Measurements from ENCODE around the gene CFAP69. TPM values are rescaled to one million over a fixed set of nuclear protein-coding genes. Genes with fewer than 3 reads are reported as not detected.

Gene CFAP69
- total RNA-seq, 1 experiment from 2014 or later, result 2.4 TPM

- Histone ChIP-seq H3K27ac (ENCODE audit: low read depth, low read length, poor library complexity, severe bottlenecking) (no peak overlapping the region), H3K27me3 (replicated peaks; ENCODE audit: insufficient read depth, low read depth, low read length, poor library complexity) (no peaks in the 10 kb centered on the region), H3K4me3 (ENCODE audit: low read depth, low read length, poor library complexity, severe bottlenecking) (no peak overlapping the region), H3K36me3 (ENCODE audit: insufficient read depth, low read length, poor library complexity, severe bottlenecking) (no peaks in the 10 kb centered on the region), H3K9me3 (ENCODE audit: low read depth, low read length, poor library complexity, severe bottlenecking) (no peaks in the 10 kb centered on the region), H3K4me1 (ENCODE audit: insufficient read depth, low read length, poor library complexity, severe bottlenecking) (no peaks in the 10 kb centered on the region)
- TF ChIP-seq, protein P1, sequence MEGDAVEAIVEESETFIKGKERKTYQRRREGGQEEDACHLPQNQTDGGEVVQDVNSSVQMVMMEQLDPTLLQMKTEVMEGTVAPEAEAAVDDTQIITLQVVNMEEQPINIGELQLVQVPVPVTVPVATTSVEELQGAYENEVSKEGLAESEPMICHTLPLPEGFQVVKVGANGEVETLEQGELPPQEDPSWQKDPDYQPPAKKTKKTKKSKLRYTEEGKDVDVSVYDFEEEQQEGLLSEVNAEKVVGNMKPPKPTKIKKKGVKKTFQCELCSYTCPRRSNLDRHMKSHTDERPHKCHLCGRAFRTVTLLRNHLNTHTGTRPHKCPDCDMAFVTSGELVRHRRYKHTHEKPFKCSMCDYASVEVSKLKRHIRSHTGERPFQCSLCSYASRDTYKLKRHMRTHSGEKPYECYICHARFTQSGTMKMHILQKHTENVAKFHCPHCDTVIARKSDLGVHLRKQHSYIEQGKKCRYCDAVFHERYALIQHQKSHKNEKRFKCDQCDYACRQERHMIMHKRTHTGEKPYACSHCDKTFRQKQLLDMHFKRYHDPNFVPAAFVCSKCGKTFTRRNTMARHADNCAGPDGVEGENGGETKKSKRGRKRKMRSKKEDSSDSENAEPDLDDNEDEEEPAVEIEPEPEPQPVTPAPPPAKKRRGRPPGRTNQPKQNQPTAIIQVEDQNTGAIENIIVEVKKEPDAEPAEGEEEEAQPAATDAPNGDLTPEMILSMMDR (conservative IDR thresholded peaks at IDR 0.05; ENCODE audit: low read depth, low read length), result no peak
- TF ChIP-seq EZH2 (IDR thresholded peaks at IDR 0.05; ENCODE audit: borderline replicate concordance, low read depth, low read length, poor library complexity, severe bottlenecking), result no peak
- ChIA-PET CTCF (no interaction called here), POLR2A (ENCODE audit: low non-redundant PET) (no interaction called here)
- intact Hi-C loops (cut with micrococcal nuclease; ENCODE audit: unreplicated experiment), result no loop called here
- no peak for DNase-seq (ENCODE audit: low spot score)
- BruUV-seq (replicated peaks), result no TSS peak
These were observed 43.2 kb downstream of the CFAP69 start for GRCh38 chr7:90288154-90288553.

DNA sequence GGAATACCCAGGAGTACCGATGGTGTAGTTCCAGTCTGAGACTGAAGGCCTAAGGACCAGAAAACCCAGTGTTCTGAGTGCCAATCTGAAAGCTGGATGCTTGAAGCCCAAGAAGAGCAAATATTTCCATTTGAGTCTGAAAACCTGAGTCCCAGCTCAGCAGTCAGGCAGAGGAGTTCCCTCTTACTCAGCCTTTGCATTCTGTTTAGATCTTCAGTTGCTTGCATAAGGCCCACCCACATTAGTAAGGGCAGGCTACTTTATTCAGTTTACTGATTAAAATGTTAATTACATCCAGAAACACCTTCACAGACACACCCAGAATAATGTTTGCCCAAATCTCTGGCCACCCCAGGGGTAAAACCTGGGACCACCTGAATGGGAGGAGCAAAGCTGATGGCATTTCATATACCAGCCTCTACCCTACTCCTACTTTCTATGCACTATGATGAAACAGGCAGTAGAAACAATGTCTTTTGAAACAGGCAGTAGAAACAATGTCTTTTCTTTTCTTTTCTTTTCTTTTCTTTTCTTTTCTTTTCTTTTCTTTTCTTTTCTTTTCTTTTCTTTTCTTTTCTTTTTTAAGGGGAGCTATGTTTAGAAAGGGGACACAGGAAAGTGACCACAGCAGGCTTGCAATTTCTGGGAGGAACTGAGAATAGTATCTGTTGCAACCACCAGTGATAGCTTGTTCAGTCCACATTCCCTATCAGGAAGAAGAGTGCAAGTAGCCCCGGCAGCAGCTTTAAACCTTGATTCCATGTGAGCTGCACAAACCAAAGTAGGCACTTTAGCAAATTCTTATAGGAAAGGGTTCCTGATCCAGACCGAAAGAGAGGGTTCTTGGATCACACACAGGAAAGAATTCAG lies 45.5 kb downstream of the CFAP69 start:
- H3K4me1 ChIP-seq (ENCODE audit: insufficient read depth, low read length, poor library complexity, severe bottlenecking), result no peaks in the 10 kb centered on the region
- TF ChIP-seq, protein P1 (conservative IDR thresholded peaks at IDR 0.05; ENCODE audit: low read depth, low read length), result no peak
- no peak for TF ChIP-seq EZH2 (IDR thresholded peaks at IDR 0.05; ENCODE audit: borderline replicate concordance, low read depth, low read length, poor library complexity, severe bottlenecking)
- H3K36me3 ChIP-seq (ENCODE audit: insufficient read depth, low read length, poor library complexity, severe bottlenecking), result no peaks in the 10 kb centered on the region
- intact Hi-C loops (cut with micrococcal nuclease; ENCODE audit: unreplicated experiment), result loop anchor here (10.0 kb wide), 1 partner anchor 136 kb away; the partner anchor contains the start of gene STEAP1
- H3K4me3 ChIP-seq (ENCODE audit: low read depth, low read length, poor library complexity, severe bottlenecking), result no peak overlapping the region
- no peaks in the 10 kb centered on the region for H3K27me3 ChIP-seq (replicated peaks; ENCODE audit: insufficient read depth, low read depth, low read length, poor library complexity)
- DNase-seq (ENCODE audit: low spot score), result no peak
- CTCF ChIA-PET, result no interaction called here
- H3K9me3 ChIP-seq (ENCODE audit: low read depth, low read length, poor library complexity, severe bottlenecking), result no peaks in the 10 kb centered on the region
- no peak overlapping the region for H3K27ac ChIP-seq (ENCODE audit: low read depth, low read length, poor library complexity, severe bottlenecking)
- BruUV-seq (replicated peaks), result no TSS peak
- POLR2A ChIA-PET (ENCODE audit: low non-redundant PET), result no interaction called here

DNA sequence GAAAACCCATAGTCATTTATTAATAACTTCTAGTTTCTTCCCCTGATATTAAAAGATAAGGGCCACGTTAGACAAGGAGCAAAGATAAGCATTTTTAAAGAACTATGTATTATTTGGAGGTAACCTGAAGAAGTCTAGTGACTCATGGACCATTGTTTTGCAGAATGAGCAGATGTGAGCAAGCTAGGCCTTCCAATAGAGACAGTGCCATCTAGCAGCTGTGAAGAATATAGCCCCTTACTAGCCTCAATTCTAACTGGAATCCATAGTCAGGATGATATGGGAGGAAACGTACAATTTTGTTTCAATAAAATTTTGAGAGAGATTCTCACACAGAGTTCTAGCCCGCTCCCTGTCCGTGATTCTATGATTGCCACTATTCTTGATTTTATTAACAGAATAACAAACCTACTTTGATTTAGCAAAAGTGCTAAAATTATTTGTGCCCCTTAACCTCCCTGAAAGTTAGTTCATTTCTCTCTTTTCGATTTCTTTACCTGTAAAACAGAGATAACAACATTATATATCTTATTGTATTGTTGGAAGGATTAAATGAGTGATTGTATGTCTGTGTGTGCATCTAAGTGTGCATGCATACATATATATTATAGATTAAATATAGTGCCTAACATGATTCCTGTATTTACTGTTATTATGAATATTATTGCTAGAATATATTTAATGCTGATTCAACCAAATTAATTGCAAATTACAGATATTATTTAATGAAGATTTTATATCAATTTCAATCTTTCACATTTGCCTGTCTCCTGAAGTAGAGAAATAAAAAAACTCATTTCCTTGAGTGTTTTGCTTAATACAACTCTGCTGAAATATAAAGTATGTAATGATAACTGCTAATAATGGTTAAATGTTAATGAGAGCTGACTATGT lies 53.4 kb downstream of the CFAP69 start:
- Histone ChIP-seq H3K4me3 (ENCODE audit: low read depth, low read length, poor library complexity, severe bottlenecking) (no peak overlapping the region), H3K4me1 (ENCODE audit: insufficient read depth, low read length, poor library complexity, severe bottlenecking) (no peaks in the 10 kb centered on the region), H3K27me3 (replicated peaks; ENCODE audit: insufficient read depth, low read depth, low read length, poor library complexity) (no peaks in the 10 kb centered on the region), H3K36me3 (ENCODE audit: insufficient read depth, low read length, poor library complexity, severe bottlenecking) (no peaks in the 10 kb centered on the region), H3K27ac (ENCODE audit: low read depth, low read length, poor library complexity, severe bottlenecking) (no peak overlapping the region), H3K9me3 (ENCODE audit: low read depth, low read length, poor library complexity, severe bottlenecking) (no peaks in the 10 kb centered on the region)
- no peak for TF ChIP-seq EZH2 (IDR thresholded peaks at IDR 0.05; ENCODE audit: borderline replicate concordance, low read depth, low read length, poor library complexity, severe bottlenecking)
- TF ChIP-seq, protein P1 (conservative IDR thresholded peaks at IDR 0.05; ENCODE audit: low read depth, low read length), result peak; percentile 83
- peak; percentile 76 for DNase-seq (ENCODE audit: low spot score)
- intact Hi-C loops (cut with micrococcal nuclease; ENCODE audit: unreplicated experiment), result loop anchor here (10.0 kb wide), 1 partner anchor 144 kb away; the partner anchor contains the start of gene STEAP1
- ChIA-PET CTCF (no interaction called here), POLR2A (ENCODE audit: low non-redundant PET) (no interaction called here)
- no TSS peak for BruUV-seq (replicated peaks)
